Neural progenitor cell (in vitro differentiated cells): ENCODE measurements around the gene NBAS.

Experiments
- EZH2 ChIP-seq: fragments of 200-600 bp; sonication (generic); IDR thresholded peaks from 2 replicates; pipeline ENCODE4 v1.6.1; 2017; ENCODE audit warnings: antibody characterized with exemption, mild to moderate bottlenecking, moderate library complexity
- TF ChIP-seq, protein P1 (sequence below): fragments of 200-600 bp; sonication (generic); IDR thresholded peaks from 2 replicates; pipeline ENCODE4 v1.5.1; 2017; ENCODE audit warnings: antibody characterized with exemption, mild to moderate bottlenecking

DNA sequence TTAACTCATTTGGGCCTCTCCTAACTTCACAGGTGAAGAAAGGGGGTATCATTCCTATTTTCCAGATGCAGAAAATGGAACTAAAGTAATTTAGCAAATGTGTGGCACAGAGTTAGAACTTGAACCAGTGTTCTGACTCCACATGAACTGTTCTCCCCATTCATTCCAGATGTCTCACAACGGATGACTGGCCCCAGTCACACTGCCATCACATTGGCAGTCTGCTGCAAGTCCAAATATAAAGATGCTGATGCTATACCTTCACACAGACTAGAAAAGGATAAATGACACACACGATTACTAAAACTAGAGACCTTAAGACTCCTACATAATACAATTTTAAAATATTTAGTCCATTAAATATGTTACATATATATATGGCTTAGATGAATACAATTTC is 195.7 kb downstream of the NBAS start:
- TF ChIP-seq, protein P1, sequence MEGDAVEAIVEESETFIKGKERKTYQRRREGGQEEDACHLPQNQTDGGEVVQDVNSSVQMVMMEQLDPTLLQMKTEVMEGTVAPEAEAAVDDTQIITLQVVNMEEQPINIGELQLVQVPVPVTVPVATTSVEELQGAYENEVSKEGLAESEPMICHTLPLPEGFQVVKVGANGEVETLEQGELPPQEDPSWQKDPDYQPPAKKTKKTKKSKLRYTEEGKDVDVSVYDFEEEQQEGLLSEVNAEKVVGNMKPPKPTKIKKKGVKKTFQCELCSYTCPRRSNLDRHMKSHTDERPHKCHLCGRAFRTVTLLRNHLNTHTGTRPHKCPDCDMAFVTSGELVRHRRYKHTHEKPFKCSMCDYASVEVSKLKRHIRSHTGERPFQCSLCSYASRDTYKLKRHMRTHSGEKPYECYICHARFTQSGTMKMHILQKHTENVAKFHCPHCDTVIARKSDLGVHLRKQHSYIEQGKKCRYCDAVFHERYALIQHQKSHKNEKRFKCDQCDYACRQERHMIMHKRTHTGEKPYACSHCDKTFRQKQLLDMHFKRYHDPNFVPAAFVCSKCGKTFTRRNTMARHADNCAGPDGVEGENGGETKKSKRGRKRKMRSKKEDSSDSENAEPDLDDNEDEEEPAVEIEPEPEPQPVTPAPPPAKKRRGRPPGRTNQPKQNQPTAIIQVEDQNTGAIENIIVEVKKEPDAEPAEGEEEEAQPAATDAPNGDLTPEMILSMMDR, result no peak
- TF ChIP-seq EZH2, result no peak
